Right renal cortex interstitium (tissue), 3 donors: Measurements from ENCODE around the gene KIF26A. TPM values are rescaled to one million over a fixed set of nuclear protein-coding genes. Genes with fewer than 3 reads are reported as not detected.

ENCODE experiments used
- DNase-seq, 3 donors: peaks; one replicate each; pipeline ENCODE4 v3.0.0-alpha.2; 2013; ENCODE audit warnings: low read depth in 3 of 3, low spot score in 2 of 3
- polyA plus RNA-seq, 3 donors: library from polyadenylated mRNA; unstranded; fragments of 120-200 nt; gene quantifications; one replicate each; pipeline ENCODE4 v1.2.1, GENCODE V29; 2013; ENCODE audit not compliant: insufficient read length in 3 of 3

Gene KIF26A
- polyA plus RNA-seq, 3 donors = 5.7 to 9.1 (median 9.1) TPM

- no peak for DNase-seq
These were observed 90.5 kb downstream of the KIF26A start for GRCh38 chr14:104228716-104229533.

- DNase-seq = no peak
These were observed 91.2 kb downstream of the KIF26A start for GRCh38 chr14:104229534-104230055.

- no peak for DNase-seq
These were observed 91.9 kb downstream of the KIF26A start for GRCh38 chr14:104230119-104230815.

Other genes starting within 250 kb of the KIF26A start
- gene TDRD9, start 210.1 kb upstream of the KIF26A start, polyA plus RNA-seq = 1 to 10 TPM; 2.4 to 3.6 (median 2.7) TPM
- gene RD3L, start 196.1 kb upstream of the KIF26A start, polyA plus RNA-seq = under 1 TPM in 1 of 3 donors, not detected in 2; 0.14 TPM
- 10 to 100 TPM in 2 of 3 donors, 1 to 10 TPM in 1; 9.6 to 11.0 (median 10.8) TPM for gene ASPG, start 52.9 kb upstream of the KIF26A start, polyA plus RNA-seq